IMR-90 (cell line): ENCODE measurements around the gene IGSF10. TPM values are rescaled to one million over a fixed set of nuclear protein-coding genes. Genes with fewer than 3 reads are reported as not detected.
A peak's percentile ranks its signal among the peaks of the same experiment; 100 is the strongest.

Experiments used
- ATAC-seq: fragments of 200-7000 bp; cut with Tn5 transposase; 2 replicates; pipeline ENCODE4 v1.9.1; 2020; ENCODE audit warnings: low read depth, mild to moderate bottlenecking, moderate library complexity
- BruUV-seq: library from RNA; stranded (reverse); fragments of 400-500 nt; replicated peaks from 2 replicates; lab custom pipeline; 2021; lab: Mats Ljungman, UMichigan
- CTCF ChIA-PET: fragments of 300-600 bp; formaldehyde crosslinking; extraction: SDS; loops from one replicate; lab custom pipeline; 2021; ENCODE audit warnings: antibody characterized with exemption; lab: Yijun Ruan, JAX
- POLR2A ChIA-PET: fragments of 300-600 bp; sonication (Branson Sonifier 250); formaldehyde crosslinking; loops from one replicate; lab custom pipeline; 2022; ENCODE audit warnings: antibody characterized with exemption; ENCODE audit not compliant: unreplicated experiment; lab: Charles Lee
- DNase-seq: peaks from one replicate; pipeline ENCODE4 v3.0.0; 2013
- H2AFZ ChIP-seq: replicated peaks from 2 replicates; pipeline ENCODE3; 2013; ENCODE audit warnings: low read length, mild to moderate bottlenecking; ENCODE audit not compliant: poor library complexity
- H2AK5ac ChIP-seq: 2 replicates; pipeline ENCODE4 v1.6.1; 2013; ENCODE audit warnings: low read depth, low read length, inconsistent platforms
- H2AK9ac ChIP-seq: replicated peaks from 2 replicates; pipeline ENCODE3; 2013; ENCODE audit warnings: mild to moderate bottlenecking, low read depth, low read length, moderate library complexity; ENCODE audit not compliant: poor library complexity
- H2BK120ac ChIP-seq: 2 replicates; pipeline ENCODE4 v1.6.1; 2013; ENCODE audit warnings: low read depth, low read length, inconsistent platforms
- H2BK15ac ChIP-seq: 3 replicates; pipeline ENCODE4 v1.6.1; 2013; ENCODE audit warnings: low read depth, low read length, inconsistent platforms
- H2BK20ac ChIP-seq: 2 replicates; pipeline ENCODE4 v1.6.1; 2013; ENCODE audit warnings: low read depth, mild to moderate bottlenecking, inconsistent platforms, low read length, moderate library complexity
- H2BK5ac ChIP-seq: 2 replicates; pipeline ENCODE4 v1.6.1; 2013; ENCODE audit warnings: mild to moderate bottlenecking, low read depth, low read length, inconsistent platforms; ENCODE audit not compliant: poor library complexity, severe bottlenecking
- H3K14ac ChIP-seq: replicated peaks from 2 replicates; pipeline ENCODE4 v1.6.1; 2013; ENCODE audit warnings: low read depth, low read length, inconsistent platforms
- H3K18ac ChIP-seq: 2 replicates; pipeline ENCODE4 v1.6.1; 2013; ENCODE audit warnings: low read depth, low read length, control low read depth
- H3K23ac ChIP-seq: 2 replicates; pipeline ENCODE4 v1.6.1; 2013; ENCODE audit warnings: low read depth, low read length, inconsistent platforms
- H3K27ac ChIP-seq: 2 replicates; pipeline ENCODE4 v1.5.1; 2013; ENCODE audit warnings: mild to moderate bottlenecking, control low read depth, low read length; ENCODE audit not compliant: insufficient read depth
- H3K27me3 ChIP-seq: 2 replicates; pipeline ENCODE4 v1.6.1; 2013; ENCODE audit warnings: low read length; ENCODE audit not compliant: control insufficient read depth, insufficient read depth
- H3K36me3 ChIP-seq: 2 replicates; pipeline ENCODE4 v1.6.1; 2013; ENCODE audit warnings: low read length, mixed read lengths; ENCODE audit not compliant: control insufficient read depth, insufficient read depth
- H3K4ac ChIP-seq: 2 replicates; pipeline ENCODE4 v1.6.1; 2013; ENCODE audit warnings: low read depth, low read length, inconsistent platforms
- H3K4me1 ChIP-seq: 2 replicates; pipeline ENCODE4 v1.6.1; 2013; ENCODE audit warnings: low read length, mixed read lengths; ENCODE audit not compliant: control insufficient read depth, insufficient read depth
- H3K4me2 ChIP-seq: 2 replicates; pipeline ENCODE4 v1.6.1; 2013; ENCODE audit warnings: low read depth, mild to moderate bottlenecking, control low read depth, low read length, moderate library complexity
- H3K4me3 ChIP-seq: 2 replicates; pipeline ENCODE4 v1.5.1; 2013; ENCODE audit warnings: low read depth, mild to moderate bottlenecking, control low read depth, low read length, moderate library complexity; ENCODE audit not compliant: insufficient read depth
- H3K56ac ChIP-seq: 2 replicates; pipeline ENCODE4 v1.6.1; 2013; ENCODE audit warnings: low read length, inconsistent platforms; ENCODE audit not compliant: insufficient read depth; ENCODE audit errors: extremely low read depth
- H3K79me1 ChIP-seq, 2 experiments: 2 replicates each; pipeline ENCODE4 v1.6.1; 2013; ENCODE audit warnings: low read length in 2 of 2, inconsistent platforms in 1 of 2, low read depth in 1 of 2
- H3K9ac ChIP-seq: 2 replicates; pipeline ENCODE4 v1.6.1; 2013; ENCODE audit warnings: low read depth, low read length, control low read depth
- H3K9me1 ChIP-seq: 2 replicates; pipeline ENCODE4 v1.6.1; 2013; ENCODE audit warnings: low read length, inconsistent platforms; ENCODE audit not compliant: insufficient read depth
- H3K9me3 ChIP-seq: 2 replicates; pipeline ENCODE4 v1.6.1; 2013; ENCODE audit warnings: low read length; ENCODE audit not compliant: control insufficient read depth, insufficient read depth
- H4K20me1 ChIP-seq: 2 replicates; pipeline ENCODE4 v1.6.1; 2013; ENCODE audit warnings: low read length, inconsistent platforms; ENCODE audit not compliant: insufficient read depth
- H4K5ac ChIP-seq: 2 replicates; pipeline ENCODE4 v1.6.1; 2013; ENCODE audit warnings: mild to moderate bottlenecking, low read depth, low read length, control low read depth
- H4K8ac ChIP-seq, 2 experiments: 2 replicates each; pipeline ENCODE4 v1.6.1; 2013; ENCODE audit warnings: low read depth in 2 of 2, low read length in 2 of 2, control low read depth in 1 of 2, inconsistent platforms in 1 of 2
- H4K91ac ChIP-seq: 2 replicates; pipeline ENCODE4 v1.6.1; 2013; ENCODE audit warnings: low read depth, low read length, inconsistent platforms; ENCODE audit not compliant: insufficient read depth
- FOS ChIP-seq: fragments of 150-350 bp; IDR thresholded peaks from 2 replicates; pipeline ENCODE4 v1.6.1; 2016; ENCODE audit warnings: low read depth, low read length
- MAFK ChIP-seq: IDR thresholded peaks from 2 replicates; pipeline ENCODE4 v1.6.1; 2012; ENCODE audit warnings: low read depth, low read length, improper control_type of control experiment
- MXI1 ChIP-seq: IDR thresholded peaks from 2 replicates; pipeline ENCODE4 v1.6.1; 2012; ENCODE audit warnings: low read depth, mild to moderate bottlenecking, low read length, moderate library complexity, borderline replicate concordance
- WGBS, 2 experiments: methylation state at CpG; one replicate each; pipeline versions ENCODE4 v1.1.5 to v1.1.7; 2013; ENCODE audit warnings: missing lambda C conversion rate in 2 of 2; ENCODE audit not compliant: insufficient read length in 1 of 2; ENCODE audit errors: extremely low coverage in 2 of 2; 5-methylcytosine and 5-hydroxymethylcytosine counted together
- dilution Hi-C: fragments of 300-500 bp; cut with HindIII; formaldehyde crosslinking; loops from one replicate; pipeline ENCODE4 v1.14.3; 2018; ENCODE audit warnings: low sequenced_read_pairs; ENCODE audit not compliant: unreplicated experiment
- in situ Hi-C: fragments of 300-500 bp; cut with MboI; formaldehyde crosslinking; loops from 3 replicates; pipeline ENCODE4 v1.14.3; 2019; ENCODE audit warnings: low sequenced_read_pairs, inconsistent platforms, mixed read lengths
- intact Hi-C: fragments of 100-400 bp; cut with micrococcal nuclease; formaldehyde crosslinking; loops from 2 replicates; pipeline ENCODE4 v1.10.0; 2022
- polyA plus RNA-seq, 3 experiments: library from polyadenylated mRNA; depleted of rRNA; stranded (reverse); fragments of >200 nt; gene quantifications; 2 replicates each; pipeline ENCODE4 v1.2.3, GENCODE V29; 2012; ENCODE audit warnings: low replicate concordance in 1 of 3
- total RNA-seq: library from RNA; depleted of rRNA; stranded (reverse); fragments of >200 nt; gene quantifications from 2 replicates; pipeline ENCODE4 v1.2.3, GENCODE V29; 2012

The IGSF10 gene
- total and polyA plus RNA-seq, 2 of the 4 experiments (the other 2 are of a cell fraction) = under 0.01 to 0.07 TPM

GRCh38 chr3:151501171-151501922 lies 40.5 kb upstream of the IGSF10 start:
- Histone ChIP-seq H2BK5ac (no peak overlapping the region), H3K4me1 (no peaks in the 10 kb centered on the region), H3K9me3 (no peaks in the 10 kb centered on the region), H3K18ac (no peak overlapping the region), H4K20me1 (no peaks in the 10 kb centered on the region), H4K5ac (no peak overlapping the region), H3K4me2 (no peak overlapping the region), H3K9ac (no peak overlapping the region), H2AFZ (no peak overlapping the region), H3K56ac (no peak overlapping the region), H2BK15ac (no peak overlapping the region), H3K27me3 (no peaks in the 10 kb centered on the region), H3K79me1 (no peaks in the 10 kb centered on the region), H4K91ac (no peak overlapping the region), H3K4ac (no peak overlapping the region), H3K4me3 (no peak overlapping the region), H2AK5ac (no peak overlapping the region), H3K27ac (no peak overlapping the region), H3K14ac (no peak overlapping the region), H2AK9ac (no peak overlapping the region), H4K8ac (no peak overlapping the region), H2BK20ac (no peak overlapping the region), H2BK120ac (no peak overlapping the region), H3K36me3 (no peaks in the 10 kb centered on the region), H3K23ac (no peak overlapping the region), H3K9me1 (no peaks in the 10 kb centered on the region)
- CTCF ChIA-PET = no interaction called here
- TF ChIP-seq MAFK (peak; percentile 36; the same call in 1 of the 2 replicates), MXI1 (no peak), FOS (no peak)
- in situ Hi-C loops = no loop called here
- dilution Hi-C loops = no loop called here
- ATAC-seq (peak; percentile 48), DNase-seq (peak; percentile 3)
- intact Hi-C loops = no loop called here
- POLR2A ChIA-PET = no interaction called here
- WGBS, 2 experiments = no CpG with 5 or more reads among the region's 5 CpGs
- BruUV-seq = no TSS peak
